ENCODE results near the gene JMJD4.

- TF ChIP-seq CTCF (IDR thresholded peaks at IDR 0.05) = no peak
- TF ChIP-seq POLR2A (IDR thresholded peaks at IDR 0.05) = no peak
Observed at GRCh38 chr1:227712648-227713047, 22.5 kb downstream of the JMJD4 start.

All from adrenal gland (tissue), 5 donors.